ENCODE measurements around the gene SHISA5.

DNA sequence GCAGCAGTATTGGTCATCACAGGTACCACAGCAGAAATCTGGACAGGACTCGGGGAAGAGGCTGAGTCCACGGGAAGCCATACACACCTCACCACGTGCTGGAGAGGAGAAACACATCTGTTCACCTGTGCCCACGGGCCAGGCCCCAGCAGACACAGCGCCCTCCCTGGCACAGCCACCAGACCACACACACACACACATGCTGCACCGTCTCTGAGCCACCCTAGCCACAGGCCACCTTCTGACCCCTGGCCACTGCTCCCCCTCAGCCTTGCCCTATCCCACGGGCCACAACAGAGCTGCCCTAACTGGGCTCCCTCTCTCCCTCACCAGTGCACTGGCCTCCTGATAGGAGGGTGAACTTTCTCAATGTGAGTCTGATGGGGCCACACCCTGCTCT is 2.8 kb downstream of the SHISA5 start:
- TF ChIP-seq, protein P1, sequence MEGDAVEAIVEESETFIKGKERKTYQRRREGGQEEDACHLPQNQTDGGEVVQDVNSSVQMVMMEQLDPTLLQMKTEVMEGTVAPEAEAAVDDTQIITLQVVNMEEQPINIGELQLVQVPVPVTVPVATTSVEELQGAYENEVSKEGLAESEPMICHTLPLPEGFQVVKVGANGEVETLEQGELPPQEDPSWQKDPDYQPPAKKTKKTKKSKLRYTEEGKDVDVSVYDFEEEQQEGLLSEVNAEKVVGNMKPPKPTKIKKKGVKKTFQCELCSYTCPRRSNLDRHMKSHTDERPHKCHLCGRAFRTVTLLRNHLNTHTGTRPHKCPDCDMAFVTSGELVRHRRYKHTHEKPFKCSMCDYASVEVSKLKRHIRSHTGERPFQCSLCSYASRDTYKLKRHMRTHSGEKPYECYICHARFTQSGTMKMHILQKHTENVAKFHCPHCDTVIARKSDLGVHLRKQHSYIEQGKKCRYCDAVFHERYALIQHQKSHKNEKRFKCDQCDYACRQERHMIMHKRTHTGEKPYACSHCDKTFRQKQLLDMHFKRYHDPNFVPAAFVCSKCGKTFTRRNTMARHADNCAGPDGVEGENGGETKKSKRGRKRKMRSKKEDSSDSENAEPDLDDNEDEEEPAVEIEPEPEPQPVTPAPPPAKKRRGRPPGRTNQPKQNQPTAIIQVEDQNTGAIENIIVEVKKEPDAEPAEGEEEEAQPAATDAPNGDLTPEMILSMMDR (IDR thresholded peaks at IDR 0.05 in 4 of 5, conservative IDR thresholded peaks at IDR 0.05 in 1 of 5), result no peak
- no peak for TF ChIP-seq POLR2A (IDR thresholded peaks at IDR 0.05)

Measured in gastrocnemius medialis (tissue), 4 donors.